ENCODE measurements around the gene IQCE. TPM values are rescaled to one million over a fixed set of nuclear protein-coding genes. Genes with fewer than 3 reads are reported as not detected.

Gene IQCE
- total RNA-seq, 4 donors from 2014 or later: 16.8 to 46.9 (median 26.9) TPM

DNA sequence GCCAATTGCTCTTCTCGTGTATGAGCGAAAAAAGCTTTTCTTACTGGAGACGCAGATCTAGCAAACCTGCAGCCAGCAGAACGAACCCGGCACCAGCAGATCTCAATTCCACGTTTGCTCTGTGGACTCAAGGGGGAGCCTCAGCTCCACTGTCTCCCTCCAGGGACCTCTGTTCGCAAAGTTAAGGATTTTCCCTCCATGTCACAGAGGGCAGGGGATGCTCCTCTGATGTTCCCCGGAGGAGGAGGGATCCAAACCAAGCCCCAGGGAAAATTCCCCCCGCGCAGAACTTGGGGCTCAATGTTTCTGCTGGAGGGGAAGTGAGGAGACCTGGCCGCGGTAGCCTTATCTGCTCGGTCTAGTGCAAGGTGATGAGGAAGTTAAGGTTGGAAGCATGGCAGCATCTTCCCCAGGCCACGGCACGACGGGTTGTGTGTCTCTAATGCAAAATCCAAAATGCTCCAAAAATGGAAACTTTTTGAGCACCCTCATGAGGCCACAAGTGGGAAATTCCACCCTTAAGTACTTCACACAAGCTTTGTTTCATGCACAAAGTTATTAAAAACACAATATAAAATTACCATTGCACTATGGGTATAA, 9.0 kb downstream of the IQCE start:
- peaks cover 0 to 19% (median 0%) of the 10 kb centered on the region in 3 donors for H3K36me3 ChIP-seq
- H3K4me3 ChIP-seq: no peak overlapping the region
- TF ChIP-seq POLR2A (IDR thresholded peaks at IDR 0.05) (no peak), EP300 (IDR thresholded peaks at IDR 0.05) (no peak)
- TF ChIP-seq, protein P1, sequence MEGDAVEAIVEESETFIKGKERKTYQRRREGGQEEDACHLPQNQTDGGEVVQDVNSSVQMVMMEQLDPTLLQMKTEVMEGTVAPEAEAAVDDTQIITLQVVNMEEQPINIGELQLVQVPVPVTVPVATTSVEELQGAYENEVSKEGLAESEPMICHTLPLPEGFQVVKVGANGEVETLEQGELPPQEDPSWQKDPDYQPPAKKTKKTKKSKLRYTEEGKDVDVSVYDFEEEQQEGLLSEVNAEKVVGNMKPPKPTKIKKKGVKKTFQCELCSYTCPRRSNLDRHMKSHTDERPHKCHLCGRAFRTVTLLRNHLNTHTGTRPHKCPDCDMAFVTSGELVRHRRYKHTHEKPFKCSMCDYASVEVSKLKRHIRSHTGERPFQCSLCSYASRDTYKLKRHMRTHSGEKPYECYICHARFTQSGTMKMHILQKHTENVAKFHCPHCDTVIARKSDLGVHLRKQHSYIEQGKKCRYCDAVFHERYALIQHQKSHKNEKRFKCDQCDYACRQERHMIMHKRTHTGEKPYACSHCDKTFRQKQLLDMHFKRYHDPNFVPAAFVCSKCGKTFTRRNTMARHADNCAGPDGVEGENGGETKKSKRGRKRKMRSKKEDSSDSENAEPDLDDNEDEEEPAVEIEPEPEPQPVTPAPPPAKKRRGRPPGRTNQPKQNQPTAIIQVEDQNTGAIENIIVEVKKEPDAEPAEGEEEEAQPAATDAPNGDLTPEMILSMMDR (IDR thresholded peaks at IDR 0.05): peak in 4 of 5 experiments; percentile 29 to 54 (median 39)
- 37 to 40% methylated on average over 16 of the region's 16 CpGs for WGBS, 2 donors
- no peaks in the 10 kb centered on the region for H3K9me3 ChIP-seq
- H3K4me1 ChIP-seq: peaks cover 0 to 19% (median 3%) of the 10 kb centered on the region in 4 donors
- no peak overlapping the region for H3K27ac ChIP-seq
- DNase-seq (ENCODE audit: low spot score in 2 of 2): no peak
- H3K27me3 ChIP-seq: no peaks in the 10 kb centered on the region

DNA sequence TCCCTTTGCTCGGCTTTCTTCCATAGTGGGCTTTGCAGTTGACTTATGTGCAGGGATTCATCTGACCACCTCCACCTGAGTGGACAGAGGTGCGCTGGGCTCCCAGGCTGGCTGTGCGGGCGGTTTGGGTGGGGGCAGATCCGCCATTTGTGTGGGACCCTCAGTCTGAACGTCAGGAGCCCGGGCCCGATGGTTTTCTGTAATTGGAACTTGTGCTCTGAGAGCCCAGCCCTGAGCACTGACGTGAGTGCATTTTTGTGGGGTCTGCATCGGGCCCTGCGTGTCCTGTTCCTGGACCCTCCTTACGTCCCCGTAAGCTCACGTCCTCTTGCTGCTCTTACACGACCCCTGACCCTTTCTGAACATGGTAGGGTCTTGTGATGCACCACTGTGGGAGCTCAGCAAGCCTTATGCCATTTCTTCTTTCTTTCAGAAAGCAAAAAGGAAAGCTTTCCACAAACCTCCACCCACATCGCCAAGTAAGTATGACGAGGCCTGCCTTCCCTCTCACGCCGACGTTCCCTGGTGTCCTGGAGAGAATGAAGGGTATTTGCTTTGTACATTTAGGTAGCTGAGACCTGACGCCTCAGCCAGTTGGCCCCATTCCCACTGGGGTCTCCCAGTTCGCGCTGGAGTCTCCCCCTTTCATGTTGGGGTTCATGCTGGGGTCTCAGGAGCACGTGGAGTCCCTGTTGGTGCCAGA, 9.9 kb downstream of the IQCE start:
- Histone ChIP-seq H3K36me3 (peaks cover 0 to 26% (median 4%) of the 10 kb centered on the region in 3 donors), H3K4me1 (peaks cover 0 to 19% (median 3%) of the 10 kb centered on the region in 4 donors), H3K9me3 (no peaks in the 10 kb centered on the region), H3K27me3 (no peaks in the 10 kb centered on the region), H3K27ac (no peak overlapping the region), H3K4me3 (no peak overlapping the region)
- TF ChIP-seq POLR2A (IDR thresholded peaks at IDR 0.05) (no peak), EP300 (IDR thresholded peaks at IDR 0.05) (no peak)
- TF ChIP-seq, protein P1 (IDR thresholded peaks at IDR 0.05): no peak
- DNase-seq (ENCODE audit: low spot score in 2 of 2): no peak
- WGBS, 2 donors: 89 to 90% methylated on average over 23 to 24 of the region's 24 CpGs

DNA sequence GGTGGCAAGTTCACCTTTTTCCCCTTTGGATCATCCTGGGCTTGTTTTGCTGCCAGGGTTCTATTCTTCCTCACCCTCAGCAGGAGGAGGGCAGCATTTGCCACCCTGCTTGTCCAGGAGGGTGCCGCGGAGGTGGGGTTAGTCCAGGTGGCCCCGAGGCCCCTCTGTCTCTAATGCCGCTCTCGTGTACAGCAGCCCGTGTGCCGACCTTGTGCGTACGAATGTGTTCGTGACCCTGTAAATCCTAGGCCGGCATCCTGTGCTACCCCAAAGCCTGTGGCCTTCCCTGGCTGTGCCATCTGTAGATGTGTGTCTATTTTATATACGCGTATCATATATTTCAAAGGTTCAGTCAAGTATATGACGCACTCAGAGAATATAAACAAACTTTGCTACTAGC, 10.6 kb downstream of the IQCE start:
- Histone ChIP-seq H3K4me3 (no peak overlapping the region), H3K4me1 (peaks cover 0 to 19% (median 3%) of the 10 kb centered on the region in 4 donors), H3K27ac (no peak overlapping the region), H3K27me3 (no peaks in the 10 kb centered on the region), H3K9me3 (no peaks in the 10 kb centered on the region), H3K36me3 (peaks cover 0 to 33% (median 7%) of the 10 kb centered on the region in 3 donors)
- DNase-seq (ENCODE audit: low spot score in 2 of 2): no peak
- 95 to 97% methylated on average over 14 of the region's 14 CpGs for WGBS, 2 donors
- TF ChIP-seq POLR2A (IDR thresholded peaks at IDR 0.05) (no peak), EP300 (IDR thresholded peaks at IDR 0.05) (no peak)
- TF ChIP-seq, protein P1 (IDR thresholded peaks at IDR 0.05): no peak

DNA sequence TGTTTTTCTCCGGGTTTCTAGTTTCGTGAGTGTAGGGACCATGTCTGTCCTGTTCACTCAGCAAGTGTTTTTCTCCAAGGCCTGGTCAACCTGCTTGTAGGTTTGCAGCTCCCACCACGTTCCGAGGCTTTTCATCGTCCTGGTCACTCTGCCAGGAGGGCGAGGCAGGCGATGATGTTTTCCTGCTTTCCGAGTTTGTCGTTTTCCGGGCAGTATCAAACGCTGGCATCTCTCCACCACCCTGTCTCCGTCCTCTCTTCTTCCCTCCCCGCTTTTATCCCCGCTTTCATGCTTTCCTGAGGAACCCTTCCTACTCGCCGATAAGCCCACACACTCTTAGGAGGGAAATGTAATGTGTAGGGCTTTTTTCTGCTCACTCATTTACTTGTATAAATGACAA, 11.2 kb downstream of the IQCE start:
- peaks cover 0 to 19% (median 3%) of the 10 kb centered on the region in 4 donors for H3K4me1 ChIP-seq
- TF ChIP-seq, protein P1 (IDR thresholded peaks at IDR 0.05): no peak
- TF ChIP-seq POLR2A (IDR thresholded peaks at IDR 0.05): no peak
- TF ChIP-seq EP300 (IDR thresholded peaks at IDR 0.05): no peak
- no peak overlapping the region for H3K27ac ChIP-seq
- peaks cover 0 to 39% (median 7%) of the 10 kb centered on the region in 3 donors for H3K36me3 ChIP-seq
- no peak overlapping the region for H3K4me3 ChIP-seq
- no peaks in the 10 kb centered on the region for H3K9me3 ChIP-seq
- WGBS, 2 donors: 82 to 83% methylated on average over 16 of the region's 16 CpGs
- DNase-seq (ENCODE audit: low spot score in 2 of 2): no peak
- H3K27me3 ChIP-seq: no peaks in the 10 kb centered on the region

DNA sequence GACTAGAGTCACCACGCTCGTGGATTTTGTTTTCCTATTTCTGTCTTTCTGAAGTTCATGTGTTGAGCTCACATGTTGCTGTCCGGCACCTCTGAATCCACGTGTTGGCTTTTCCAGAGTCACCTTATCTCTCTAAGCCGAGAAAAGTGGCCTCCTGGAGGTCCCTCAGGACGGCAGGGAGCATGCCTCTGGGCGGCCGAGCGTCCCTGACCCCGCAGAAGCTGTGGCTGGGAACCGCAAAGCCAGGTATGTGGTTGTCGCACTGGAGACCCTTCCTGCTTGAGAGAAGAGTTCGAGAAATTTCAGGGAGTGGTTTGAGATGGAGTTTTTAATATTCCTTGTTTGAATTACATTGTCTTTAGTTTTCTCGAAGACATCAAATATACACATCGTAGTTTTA, 12.6 kb downstream of the IQCE start:
- H3K27ac ChIP-seq: no peak overlapping the region
- H3K27me3 ChIP-seq: no peaks in the 10 kb centered on the region
- no peak overlapping the region for H3K4me3 ChIP-seq
- no peaks in the 10 kb centered on the region for H3K9me3 ChIP-seq
- 86% methylated on average over 15 of the region's 15 CpGs for WGBS, 2 donors
- no peak for DNase-seq (ENCODE audit: low spot score in 2 of 2)
- peaks cover 0 to 50% (median 7%) of the 10 kb centered on the region in 3 donors for H3K36me3 ChIP-seq
- TF ChIP-seq EP300 (IDR thresholded peaks at IDR 0.05) (no peak), POLR2A (IDR thresholded peaks at IDR 0.05) (no peak)
- TF ChIP-seq, protein P1 (IDR thresholded peaks at IDR 0.05): no peak
- peaks cover 0 to 19% (median 3%) of the 10 kb centered on the region in 4 donors for H3K4me1 ChIP-seq
